ENCODE measurements around the gene AIFM2.
"Not testable (repeated sequence)": the region's sequence is repeated elsewhere in the genome, so short reads cannot be mapped to it uniquely, and the experiment has no call there.

The AIFM2 gene

GRCh38 chr10:70125918-70126552, 6.6 kb downstream of the AIFM2 start:
- no peak for DNase-seq (ENCODE audit: low read depth, low spot score)
- no peak overlapping the region for H3K4me3 ChIP-seq (ENCODE audit: low read length)

- DNase-seq (ENCODE audit: low read depth, low spot score): no peak
- no peak overlapping the region for H3K4me3 ChIP-seq (ENCODE audit: low read length)
Measured at GRCh38 chr10:70124918-70125317, 7.7 kb downstream of the AIFM2 start.

GRCh38 chr10:70124415-70124814, 8.2 kb downstream of the AIFM2 start:
- DNase-seq (ENCODE audit: low read depth, low spot score): no peak
- H3K4me3 ChIP-seq (ENCODE audit: low read length): no peak overlapping the region

- no peak for DNase-seq (ENCODE audit: low read depth, low spot score)
- no peak overlapping the region for H3K4me3 ChIP-seq (ENCODE audit: low read length)
Measured at GRCh38 chr10:70123817-70124216, 8.8 kb downstream of the AIFM2 start.

- not testable (repeated sequence) for H3K4me3 ChIP-seq (ENCODE audit: low read length); DNase-seq (ENCODE audit: low read depth, low spot score)
Measured at GRCh38 chr10:70123166-70123565, 9.5 kb downstream of the AIFM2 start.

- H3K4me3 ChIP-seq (ENCODE audit: low read length): no peak overlapping the region
- DNase-seq (ENCODE audit: low read depth, low spot score): no peak
Measured at GRCh38 chr10:70122742-70123141, 9.9 kb downstream of the AIFM2 start.

- DNase-seq (ENCODE audit: low read depth, low spot score): no peak
- H3K4me3 ChIP-seq (ENCODE audit: low read length): no peak overlapping the region
Measured at GRCh38 chr10:70121281-70121949, 11.2 kb downstream of the AIFM2 start.

- no peak for DNase-seq (ENCODE audit: low read depth, low spot score)
- no peak overlapping the region for H3K4me3 ChIP-seq (ENCODE audit: low read length)
Measured at GRCh38 chr10:70120417-70120816, 12.2 kb downstream of the AIFM2 start.

GRCh38 chr10:70119623-70120022, 13.0 kb downstream of the AIFM2 start:
- no peak overlapping the region for H3K4me3 ChIP-seq (ENCODE audit: low read length)
- DNase-seq (ENCODE audit: low read depth, low spot score): no peak

GRCh38 chr10:70119197-70119596, 13.4 kb downstream of the AIFM2 start:
- H3K4me3 ChIP-seq (ENCODE audit: low read length): no peak overlapping the region
- DNase-seq (ENCODE audit: low read depth, low spot score): no peak

GRCh38 chr10:70118196-70118595, 14.4 kb downstream of the AIFM2 start:
- DNase-seq (ENCODE audit: low read depth, low spot score): no peak
- H3K4me3 ChIP-seq (ENCODE audit: low read length): no peak overlapping the region

GRCh38 chr10:70117646-70118045, 15.0 kb downstream of the AIFM2 start:
- H3K4me3 ChIP-seq (ENCODE audit: low read length): no peak overlapping the region

GRCh38 chr10:70115948-70116682, 16.5 kb downstream of the AIFM2 start:
- DNase-seq (ENCODE audit: low read depth, low spot score): peak; percentile 26
- H3K4me3 ChIP-seq (ENCODE audit: low read length): no peak overlapping the region

More at GRCh38 chr10:70117646-70118045, 15.0 kb downstream of the AIFM2 start:
- no peak for DNase-seq (ENCODE audit: low read depth, low spot score)

GRCh38 chr10:70114902-70115301, 17.7 kb downstream of the AIFM2 start:
- H3K4me3 ChIP-seq (ENCODE audit: low read length): no peak overlapping the region
- DNase-seq (ENCODE audit: low read depth, low spot score): no peak

- DNase-seq (ENCODE audit: low read depth, low spot score): no peak
- no peak overlapping the region for H3K4me3 ChIP-seq (ENCODE audit: low read length)
Measured at GRCh38 chr10:70112071-70112470, 20.6 kb downstream of the AIFM2 start.

GRCh38 chr10:70111496-70111895, 21.1 kb downstream of the AIFM2 start:
- DNase-seq (ENCODE audit: low read depth, low spot score): no peak
- H3K4me3 ChIP-seq (ENCODE audit: low read length): no peak overlapping the region

GRCh38 chr10:70109064-70109729, 23.4 kb downstream of the AIFM2 start:
- no peak for DNase-seq (ENCODE audit: low read depth, low spot score)
- no peak overlapping the region for H3K4me3 ChIP-seq (ENCODE audit: low read length)

- DNase-seq (ENCODE audit: low read depth, low spot score): no peak
- H3K4me3 ChIP-seq (ENCODE audit: low read length): no peak overlapping the region
Measured at GRCh38 chr10:70106958-70107791, 25.4 kb downstream of the AIFM2 start.

- H3K4me3 ChIP-seq (ENCODE audit: low read length): no peak overlapping the region
Measured at GRCh38 chr10:70101668-70102067, 31.0 kb downstream of the AIFM2 start.

More at GRCh38 chr10:70101668-70102067, 31.0 kb downstream of the AIFM2 start:
- no peak for DNase-seq (ENCODE audit: low read depth, low spot score)
